SH-SY5Y (cell line): Measurements from ENCODE around the gene PSMB5.

ENCODE experiments used
- GATA2 ChIP-seq: IDR thresholded peaks from 2 replicates; pipeline ENCODE4 v1.6.1; 2011; ENCODE audit warnings: mild to moderate bottlenecking, low read depth, low read length
- GATA3 ChIP-seq: IDR thresholded peaks from 2 replicates; pipeline ENCODE4 v1.6.1; 2011; ENCODE audit warnings: low read depth, mild to moderate bottlenecking, low read length, moderate library complexity

PSMB5 gene

GRCh38 chr14:23067847-23068788 is 33.4 kb upstream of the PSMB5 start:
- TF ChIP-seq GATA2: no peak
- no peak for TF ChIP-seq GATA3

GRCh38 chr14:23066855-23067744 is 32.4 kb upstream of the PSMB5 start:
- TF ChIP-seq GATA2 (no peak), GATA3 (no peak)

- TF ChIP-seq GATA3 (no peak), GATA2 (no peak)
Observed at GRCh38 chr14:23066368-23066767, 31.7 kb upstream of the PSMB5 start.

GRCh38 chr14:23063601-23064000 is 28.9 kb upstream of the PSMB5 start:
- TF ChIP-seq GATA3 (no peak), GATA2 (no peak)

GRCh38 chr14:23062002-23062401 is 27.3 kb upstream of the PSMB5 start:
- TF ChIP-seq GATA2: no peak
- TF ChIP-seq GATA3: no peak

GRCh38 chr14:23060536-23061260 is 26.0 kb upstream of the PSMB5 start:
- TF ChIP-seq GATA3 (no peak), GATA2 (no peak)

- TF ChIP-seq GATA3 (no peak), GATA2 (no peak)
Observed at GRCh38 chr14:23058654-23059504, 24.2 kb upstream of the PSMB5 start.

GRCh38 chr14:23057757-23058653 is 23.3 kb upstream of the PSMB5 start:
- TF ChIP-seq GATA3 (no peak), GATA2 (no peak)

GRCh38 chr14:23056956-23057756 is 22.5 kb upstream of the PSMB5 start, which contains the start of gene CDH24:
Gene CDH24 (minus strand): TSS chr14:23057520. CDS start chr14:23055733, 1,787 bp downstream.
- TF ChIP-seq GATA3 (no peak), GATA2 (no peak)

GRCh38 chr14:23056145-23056955 is 21.6 kb upstream of the PSMB5 start:
- no peak for TF ChIP-seq GATA2
- TF ChIP-seq GATA3: no peak

GRCh38 chr14:23055621-23056144 is 21.0 kb upstream of the PSMB5 start:
- no peak for TF ChIP-seq GATA2
- no peak for TF ChIP-seq GATA3
